GM19239 (cell line): ENCODE results near the gene FKBP7.
A peak's percentile ranks its signal among the peaks of the same experiment; 100 is the strongest.
"Not testable (repeated sequence)": the region's sequence is repeated elsewhere in the genome, so short reads cannot be mapped to it uniquely, and the experiment has no call there.

Experiments
- DNase-seq: peaks from one replicate; pipeline ENCODE4 v3.0.0; 2011; ENCODE audit warnings: low spot score; ENCODE audit not compliant: insufficient read length
- FAIRE-seq: peaks from 2 replicates; lab custom pipeline; 2011; peaks lifted over from hg19 to GRCh38; lab: Jason Lieb, UNC

Gene FKBP7

GRCh38 chr2:178450774-178451525 is 27.4 kb downstream of the FKBP7 start, which contains the start of the genes PJVK and PRKRA:
TSS of gene PJVK (plus strand) at chr2:178451378. CDS start at chr2:178453410, 2,032 bp downstream.
TSS of gene PRKRA (minus strand) at chr2:178451175. CDS start at chr2:178451030, 145 bp downstream.
- peak; percentile 92 for FAIRE-seq

DNA sequence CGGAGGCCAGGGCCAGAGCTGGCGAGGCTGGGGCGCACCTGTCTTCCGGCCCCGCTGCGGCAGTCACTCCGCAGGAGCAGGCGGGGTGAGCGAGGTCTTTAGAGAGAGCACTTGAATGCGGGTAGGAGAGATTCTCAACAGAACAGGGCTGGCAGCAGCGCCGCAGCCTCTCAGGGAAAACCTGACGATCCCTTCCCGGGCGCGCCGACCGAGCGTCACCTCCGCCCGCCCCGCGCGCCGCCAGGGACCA is 28.0 kb downstream of the FKBP7 start:
- DNase-seq (peak; percentile 43), FAIRE-seq (no peak)

More at GRCh38 chr2:178450774-178451525, 27.4 kb downstream of the FKBP7 start, which contains the start of the genes PJVK and PRKRA:
- peak; percentile 84 for DNase-seq

- DNase-seq (peak; percentile 9), FAIRE-seq (peak; percentile 93)
Observed at GRCh38 chr2:178449700-178450523, 28.5 kb downstream of the FKBP7 start.

- DNase-seq = no peak
- FAIRE-seq = no peak
Observed at GRCh38 chr2:178448968-178449661, 29.3 kb downstream of the FKBP7 start.

GRCh38 chr2:178441426-178441825 is 37.0 kb downstream of the FKBP7 start:
- no peak for FAIRE-seq
- DNase-seq = no peak

- no peak for FAIRE-seq
- DNase-seq = no peak
Observed at GRCh38 chr2:178436662-178437061, 41.7 kb downstream of the FKBP7 start.

GRCh38 chr2:178429336-178429735 is 49.1 kb downstream of the FKBP7 start:
- DNase-seq (no peak), FAIRE-seq (no peak)

DNA sequence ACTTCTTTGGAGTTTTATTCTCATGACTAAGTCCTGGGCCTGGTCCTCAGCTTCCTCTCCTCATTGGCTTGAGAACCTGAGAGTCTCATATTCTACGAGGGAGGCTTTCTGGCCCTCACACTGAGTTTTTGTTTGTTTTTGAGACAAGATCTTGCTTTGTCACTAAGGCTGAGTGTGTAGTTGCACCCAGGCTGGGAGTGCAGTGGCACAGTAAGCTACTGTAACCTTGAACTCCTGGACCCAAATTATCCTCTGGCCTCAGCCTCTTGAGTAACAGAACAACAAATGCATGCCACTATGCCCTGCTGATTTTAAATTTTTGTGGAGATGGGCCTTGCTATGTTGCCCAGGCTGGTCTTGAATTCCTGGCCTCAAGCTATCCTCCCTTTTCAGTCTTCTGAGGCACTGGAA is 50.0 kb downstream of the FKBP7 start:
- DNase-seq = no peak

GRCh38 chr2:178427458-178427857 is 50.9 kb downstream of the FKBP7 start:
- no peak for DNase-seq

More for the DNA sequence above, 50.0 kb downstream of the FKBP7 start:
- peak; percentile 39 for FAIRE-seq

DNA sequence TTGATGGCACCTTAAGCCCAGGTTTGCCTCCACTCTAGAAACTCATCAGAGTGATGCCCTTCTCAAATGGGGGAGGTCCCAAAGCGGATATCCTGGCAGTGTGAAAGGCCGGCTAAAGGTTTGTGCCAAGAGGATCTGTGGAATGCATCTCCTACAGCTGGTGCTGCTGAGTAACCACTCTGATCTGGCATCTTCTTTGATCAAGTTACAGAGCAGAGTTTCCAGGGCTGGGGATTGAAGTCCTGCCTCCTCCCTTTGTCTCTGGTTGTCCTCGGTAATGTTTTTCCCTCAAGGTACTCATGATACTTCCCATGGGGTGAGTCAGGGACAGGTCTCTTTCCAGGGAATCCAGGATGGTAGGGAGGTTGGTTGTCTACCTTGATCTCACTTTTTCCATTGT is 52.0 kb downstream of the FKBP7 start:
- no peak for FAIRE-seq
- no peak for DNase-seq

More at GRCh38 chr2:178427458-178427857, 50.9 kb downstream of the FKBP7 start:
- FAIRE-seq = no peak

GRCh38 chr2:178425255-178425827 is 53.1 kb downstream of the FKBP7 start:
- peak; percentile 45 for FAIRE-seq

DNA sequence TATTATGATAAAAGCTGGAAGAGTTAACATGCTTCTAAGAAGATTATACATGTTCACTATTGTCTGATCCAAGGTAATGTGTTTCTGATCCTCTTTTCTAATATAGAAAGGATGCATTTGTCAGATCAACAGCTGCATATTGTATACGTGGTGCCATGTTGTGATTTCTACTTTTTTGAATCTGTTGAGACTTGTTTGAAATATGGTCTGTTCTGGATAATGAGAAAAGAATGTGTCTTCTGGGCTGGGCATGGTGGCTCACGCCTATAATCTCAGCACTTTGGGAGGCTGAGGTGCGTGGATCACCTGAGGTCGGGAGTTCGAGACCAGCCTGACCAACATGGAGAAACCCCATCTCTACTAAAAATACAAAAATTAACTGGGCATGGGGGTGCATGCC is 54.7 kb downstream of the FKBP7 start:
- FAIRE-seq, DNase-seq: not testable (repeated sequence)

More at GRCh38 chr2:178425255-178425827, 53.1 kb downstream of the FKBP7 start:
- no peak for DNase-seq

- DNase-seq (no peak), FAIRE-seq (no peak)
Observed at GRCh38 chr2:178422097-178422496, 56.3 kb downstream of the FKBP7 start.

GRCh38 chr2:178420463-178420999 is 57.9 kb downstream of the FKBP7 start:
- FAIRE-seq (peak; percentile 18), DNase-seq (no peak)

GRCh38 chr2:178419123-178419522 is 59.3 kb downstream of the FKBP7 start:
- DNase-seq = no peak
- FAIRE-seq = peak; percentile 4

- DNase-seq (no peak), FAIRE-seq (no peak)
Observed at GRCh38 chr2:178418426-178418825, 60.0 kb downstream of the FKBP7 start.

- DNase-seq (no peak), FAIRE-seq (no peak)
Observed at GRCh38 chr2:178417916-178418315, 60.5 kb downstream of the FKBP7 start.

GRCh38 chr2:178415979-178416378 is 62.4 kb downstream of the FKBP7 start:
- DNase-seq = no peak
- FAIRE-seq = no peak

DNA sequence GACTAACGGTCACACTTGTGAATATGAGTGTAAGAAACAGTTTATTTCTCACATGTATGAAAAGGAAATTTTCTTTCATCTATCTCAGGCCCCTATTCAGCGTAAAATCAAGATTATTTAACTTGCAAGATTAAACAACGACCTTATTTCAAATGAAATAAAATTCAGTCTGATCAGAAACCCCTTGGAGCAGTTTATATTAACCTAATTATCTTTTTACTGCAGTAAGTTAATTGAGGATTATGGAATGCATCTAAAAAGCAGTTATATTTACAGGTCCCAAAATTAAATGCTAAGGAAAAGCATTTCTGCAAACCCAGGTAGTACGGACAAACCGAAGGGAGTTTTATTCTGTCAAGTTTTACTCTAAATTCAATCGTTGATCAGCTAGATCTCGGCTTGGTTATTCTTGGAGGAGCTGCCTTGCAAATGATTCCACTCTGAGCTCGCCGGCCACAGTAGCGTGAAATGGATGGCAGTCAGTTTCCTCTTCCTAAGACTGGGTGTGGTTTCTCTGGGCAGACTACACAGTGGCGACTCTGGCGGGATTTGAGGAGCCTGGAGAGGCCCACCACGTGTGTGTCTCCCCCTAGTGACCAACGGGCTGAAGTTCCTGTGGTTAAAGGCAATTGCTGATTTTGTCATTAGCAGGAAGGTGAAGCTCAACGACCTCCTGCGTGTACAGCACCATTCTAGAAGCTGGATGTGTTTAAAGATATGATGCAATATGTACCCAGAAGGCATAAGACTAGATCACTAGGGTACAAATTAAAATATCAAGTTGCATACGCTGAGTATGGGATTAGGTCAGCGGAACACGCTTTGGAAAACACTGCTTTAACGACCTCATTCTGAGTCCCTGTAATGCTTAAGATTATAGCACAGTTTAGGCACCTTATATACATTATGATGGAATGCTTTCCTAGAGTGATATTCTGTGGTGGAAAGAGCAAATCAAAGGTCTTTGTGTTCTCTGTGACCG is 63.8 kb downstream of the FKBP7 start:
- DNase-seq (peak; percentile 52), FAIRE-seq (peak; percentile 97)
